Measurements from ENCODE around the gene PKP3. TPM values are rescaled to one million over a fixed set of nuclear protein-coding genes. Genes with fewer than 3 reads are reported as not detected.
A peak's percentile ranks its signal among the peaks of the same experiment; 100 is the strongest.
"Not testable (repeated sequence)": the region's sequence is repeated elsewhere in the genome, so short reads cannot be mapped to it uniquely, and the experiment has no call there.

The PKP3 gene
- total RNA-seq (2022), result 129 and 177 TPM in 2 replicates
- Bru-seq, nascent RNA, result percentile 54 among the genes with signal in this experiment
- percentile 78 among the genes with signal in this experiment for BruChase-seq, experiment 1, labeled RNA remaining after a 6-hour chase
- BruChase-seq, experiment 2, labeled RNA remaining after a 2-hour chase, result percentile 66 among the genes with signal in this experiment
- long read RNA-seq, transcript PKP3-201 (13 exons, 2,809 nt), result major isoform, 351 of 447 reads
- long read RNA-seq, partial matches to known transcripts, result 29 of 447 reads
- long read RNA-seq, other reads (novel, unspliced or antisense), result 67 of 447 reads

GRCh38 chr11:394034-394857 lies at the start of gene PKP3:
Gene PKP3, plus strand, starts transcription at chr11:394209. Its CDS starts 84 bp downstream, at chr11:394293.
- TSS peak; percentile 91 for BruUV-seq (replicated peaks)
- peak within 1 kb of the TSS; percentile 96 for H3K4me3 Mint-ChIP-seq (ENCODE audit: unreplicated experiment)
- peaks cover 19% of the 10 kb centered on the region for H3K4me1 Mint-ChIP-seq (ENCODE audit: insufficient read depth, unreplicated experiment)
- TF ChIP-seq CTCF (IDR thresholded peaks at IDR 0.05; ENCODE audit: unreplicated experiment), result no peak
- CTCF ChIA-PET, result interaction anchor here (0.6 to 1.0 kb wide), 3 partner anchors 54 to 125 kb away, joined by 3 read pairs; no protein-coding TSS in a partner anchor
- H3K9me3 Mint-ChIP-seq (ENCODE audit: unreplicated experiment), result no peaks in the 10 kb centered on the region
- peaks cover 40% of the 10 kb centered on the region for H3K36me3 Mint-ChIP-seq (ENCODE audit: insufficient read depth, unreplicated experiment)
- intact Hi-C loops (cut with micrococcal nuclease), result loop anchor here (1.0 to 5.0 kb wide), 2 partner anchors 54 to 123 kb away; no protein-coding TSS in a partner anchor
- DNase-seq (ENCODE audit: unreplicated experiment), result peak; percentile 94
- peak within 1 kb of the TSS; percentile 94 for H3K27ac Mint-ChIP-seq (ENCODE audit: low read depth, unreplicated experiment)
- H3K27me3 Mint-ChIP-seq (ENCODE audit: insufficient read depth, unreplicated experiment), result no peaks in the 10 kb centered on the region
- POLR2A ChIA-PET, result interaction anchor here (0.6 to 2.7 kb wide), 24 partner anchors 13 to 301 kb away, joined by 3 to 33 read pairs (median 5); partner anchors contain the start of genes B4GALNT4, BET1L, DEAF1 and PSMD13

GRCh38 chr11:344836-345578 lies 49.0 kb upstream of the PKP3 start:
- no peak for TF ChIP-seq CTCF (IDR thresholded peaks at IDR 0.05; ENCODE audit: unreplicated experiment)
- no TSS peak for BruUV-seq (replicated peaks)
- Mint-ChIP-seq H3K4me1 (ENCODE audit: insufficient read depth, unreplicated experiment) (peaks cover 7% of the 10 kb centered on the region), H3K27ac (ENCODE audit: low read depth, unreplicated experiment) (no peak overlapping the region), H3K27me3 (ENCODE audit: insufficient read depth, unreplicated experiment) (peaks cover 20% of the 10 kb centered on the region), H3K9me3 (ENCODE audit: unreplicated experiment) (no peaks in the 10 kb centered on the region), H3K36me3 (ENCODE audit: insufficient read depth, unreplicated experiment) (no peaks in the 10 kb centered on the region), H3K4me3 (ENCODE audit: unreplicated experiment) (no peak overlapping the region)
- intact Hi-C loops (cut with micrococcal nuclease), result no loop called here
- ChIA-PET POLR2A (interaction anchor here (1.0 to 1.5 kb wide), 2 partner anchors 36 to 108 kb away, joined by 3 read pairs; no protein-coding TSS in a partner anchor), CTCF (interaction anchor here (0.6 to 1.0 kb wide), 3 partner anchors 10 to 40 kb away, joined by 3 to 4 read pairs (median 3); no protein-coding TSS in a partner anchor)
- no peak for DNase-seq (ENCODE audit: unreplicated experiment)

- Mint-ChIP-seq H3K4me3 (ENCODE audit: unreplicated experiment) (no peak overlapping the region), H3K36me3 (ENCODE audit: insufficient read depth, unreplicated experiment) (peaks cover 5% of the 10 kb centered on the region), H3K27ac (ENCODE audit: low read depth, unreplicated experiment) (no peak overlapping the region), H3K27me3 (ENCODE audit: insufficient read depth, unreplicated experiment) (peaks cover 6% of the 10 kb centered on the region), H3K4me1 (ENCODE audit: insufficient read depth, unreplicated experiment) (peaks cover 21% of the 10 kb centered on the region), H3K9me3 (ENCODE audit: unreplicated experiment) (no peaks in the 10 kb centered on the region)
- no TSS peak for BruUV-seq (replicated peaks)
- no peak for TF ChIP-seq CTCF (IDR thresholded peaks at IDR 0.05; ENCODE audit: unreplicated experiment)
- intact Hi-C loops (cut with micrococcal nuclease), result no loop called here
- no peak for DNase-seq (ENCODE audit: unreplicated experiment)
- CTCF ChIA-PET, result no interaction called here
- POLR2A ChIA-PET, result interaction anchor here (1.5 kb wide), 1 partner anchor 38 kb away, joined by 3 read pairs; no protein-coding TSS in a partner anchor
These were observed 47.5 kb upstream of the PKP3 start for GRCh38 chr11:346529-346928.

- POLR2A ChIA-PET, result interaction anchor here (0.6 to 1.6 kb wide), 4 partner anchors 19 to 142 kb away, joined by 4 to 5 read pairs (median 4); partner anchors contain the start of genes BET1L and RIC8A
- BruUV-seq (replicated peaks); H3K36me3 Mint-ChIP-seq (ENCODE audit: insufficient read depth, unreplicated experiment); DNase-seq (ENCODE audit: unreplicated experiment); H3K27me3 Mint-ChIP-seq (ENCODE audit: insufficient read depth, unreplicated experiment); H3K4me3 Mint-ChIP-seq (ENCODE audit: unreplicated experiment); intact Hi-C loops (cut with micrococcal nuclease); H3K9me3 Mint-ChIP-seq (ENCODE audit: unreplicated experiment): not testable (repeated sequence)
- H3K4me1 Mint-ChIP-seq (ENCODE audit: insufficient read depth, unreplicated experiment), result peaks cover 36% of the 10 kb centered on the region
- peak overlapping the region; percentile 87 for H3K27ac Mint-ChIP-seq (ENCODE audit: low read depth, unreplicated experiment)
- CTCF ChIA-PET, result interaction anchor here (0.8 to 1.2 kb wide), 2 partner anchors 25 to 100 kb away, joined by 3 read pairs; no protein-coding TSS in a partner anchor
These were observed 44.6 kb upstream of the PKP3 start for GRCh38 chr11:349270-349954.

GRCh38 chr11:350033-350722 lies 43.8 kb upstream of the PKP3 start:
- BruUV-seq (replicated peaks); DNase-seq (ENCODE audit: unreplicated experiment); H3K9me3 Mint-ChIP-seq (ENCODE audit: unreplicated experiment); H3K27me3 Mint-ChIP-seq (ENCODE audit: insufficient read depth, unreplicated experiment); intact Hi-C loops (cut with micrococcal nuclease); H3K36me3 Mint-ChIP-seq (ENCODE audit: insufficient read depth, unreplicated experiment): not testable (repeated sequence)
- CTCF ChIA-PET, result interaction anchor here (0.6 to 0.8 kb wide), 2 partner anchors 28 to 46 kb away, joined by 3 to 4 read pairs; no protein-coding TSS in a partner anchor
- Mint-ChIP-seq H3K27ac (ENCODE audit: low read depth, unreplicated experiment) (peak overlapping the region; percentile 87), H3K4me3 (ENCODE audit: unreplicated experiment) (peak overlapping the region; percentile 44), H3K4me1 (ENCODE audit: insufficient read depth, unreplicated experiment) (peaks cover 36% of the 10 kb centered on the region)
- POLR2A ChIA-PET, result interaction anchor here (0.7 to 1.6 kb wide), 5 partner anchors 19 to 143 kb away, joined by 3 to 5 read pairs (median 4); partner anchors contain the start of genes BET1L and RIC8A
